ENCODE data around the gene G6PD.
"Not testable (repeated sequence)": the region's sequence is repeated elsewhere in the genome, so short reads cannot be mapped to it uniquely, and the experiment has no call there.

The G6PD gene

DNA sequence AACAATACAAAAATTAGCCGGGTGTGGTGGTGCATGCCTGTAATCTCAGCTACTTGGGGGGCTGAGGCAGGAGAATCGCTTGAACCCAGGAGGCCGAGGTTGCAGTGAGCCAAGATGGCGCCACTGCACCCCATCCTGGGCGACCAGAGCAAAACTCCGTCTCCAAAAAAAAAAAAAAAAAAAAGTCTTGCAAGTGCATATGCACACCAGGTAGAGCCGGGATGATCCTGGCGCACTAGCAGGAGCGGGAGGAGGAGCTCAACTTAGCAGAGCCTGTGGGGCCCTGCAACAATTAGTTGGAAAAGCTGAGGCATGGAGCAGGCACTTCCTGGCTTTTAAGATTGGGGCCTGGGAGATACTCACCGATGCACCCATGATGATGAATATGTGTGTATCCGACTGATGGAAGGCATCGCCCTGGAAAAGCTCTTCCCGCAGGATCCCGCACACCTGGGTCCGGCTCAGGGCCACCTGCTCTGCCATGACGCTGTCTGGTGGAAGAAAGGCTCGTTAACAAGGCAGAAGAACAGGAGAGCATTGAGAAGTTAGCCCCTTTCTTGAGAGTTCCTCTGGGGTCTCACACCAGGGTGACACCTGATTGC, 872 bp downstream of the G6PD start:
- no peak for DNase-seq (ENCODE audit: extremely low read depth in 1 of 2, low read depth in 1 of 2)

DNA sequence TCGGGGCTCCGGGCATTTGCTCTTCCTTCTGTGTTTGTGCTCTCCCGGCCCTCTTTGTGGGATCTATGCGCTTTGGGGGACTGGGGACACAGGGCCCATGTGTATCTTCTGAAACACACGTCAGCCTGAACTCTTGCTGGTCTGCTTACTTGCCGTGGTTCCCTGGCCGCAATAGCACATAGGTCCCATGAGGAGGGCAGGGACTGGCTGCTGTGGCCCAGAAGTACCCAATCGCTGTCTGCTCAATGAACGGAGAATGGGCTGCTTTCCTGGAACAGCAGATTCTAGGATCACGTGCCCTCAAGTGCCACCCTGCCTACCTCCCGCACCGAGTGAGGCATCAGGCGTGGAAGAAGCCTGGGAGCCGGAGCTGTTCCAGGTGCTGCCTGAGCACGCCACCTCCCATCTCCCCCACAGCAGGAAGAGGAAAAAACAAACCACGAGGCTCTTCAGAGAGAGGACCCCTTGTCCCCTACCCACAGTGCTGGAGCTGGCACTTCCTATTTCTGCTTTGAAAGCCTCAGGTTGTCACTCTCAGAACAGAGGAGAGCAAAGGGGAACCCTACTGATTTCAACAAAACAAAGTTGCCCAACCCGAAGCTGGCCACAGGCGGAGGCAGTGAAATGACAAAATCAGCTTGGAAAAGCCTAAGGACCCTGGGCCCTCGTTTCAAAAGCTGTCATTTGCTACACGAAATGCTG, 3.8 kb downstream of the G6PD start:
- peak in 1 of 2 donors; percentile 24 for DNase-seq (ENCODE audit: extremely low read depth in 1 of 2, low read depth in 1 of 2)

DNA sequence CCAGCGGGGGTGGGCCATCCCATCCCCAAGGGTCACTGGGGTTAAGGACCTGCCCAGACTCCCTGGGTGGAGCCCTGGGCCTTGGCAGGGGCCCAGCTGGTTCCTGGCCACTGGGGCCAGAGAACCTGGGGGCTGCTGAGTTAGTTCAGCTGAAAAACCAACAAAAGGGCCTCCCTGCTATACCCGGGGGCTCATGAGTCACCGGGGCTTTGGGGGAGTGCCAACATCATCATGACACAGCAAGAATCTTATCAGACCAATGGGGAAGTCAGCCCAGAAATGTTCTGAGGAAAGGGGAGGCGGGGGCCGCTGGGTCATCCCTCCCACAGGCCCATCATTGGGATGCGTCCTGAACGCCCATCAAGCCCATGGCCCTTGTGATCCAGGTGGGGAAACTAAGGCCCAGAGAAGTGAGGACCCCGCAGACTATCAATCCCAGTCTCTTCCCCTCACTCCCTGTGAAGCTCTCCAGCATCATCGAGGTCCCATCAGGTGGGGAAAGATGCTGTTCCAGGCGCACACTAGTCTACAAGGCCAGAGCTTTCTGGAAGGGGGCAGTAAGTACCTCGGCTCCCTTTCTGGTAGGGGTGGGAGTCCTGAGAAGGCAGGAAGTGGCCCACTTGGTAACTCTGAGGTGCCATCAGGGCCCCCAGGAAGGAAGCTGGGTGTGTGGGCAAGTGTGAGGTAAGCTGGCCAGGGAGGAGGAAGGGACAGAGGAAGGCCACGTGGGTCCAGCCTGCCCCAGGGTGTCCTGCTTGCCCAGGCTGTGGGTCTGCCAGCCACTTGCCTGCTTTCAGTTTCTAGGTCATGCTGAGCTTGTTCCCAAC, 4.5 kb downstream of the G6PD start:
- peak; percentile 24 to 35 for DNase-seq (ENCODE audit: extremely low read depth in 1 of 2, low read depth in 1 of 2)

DNA sequence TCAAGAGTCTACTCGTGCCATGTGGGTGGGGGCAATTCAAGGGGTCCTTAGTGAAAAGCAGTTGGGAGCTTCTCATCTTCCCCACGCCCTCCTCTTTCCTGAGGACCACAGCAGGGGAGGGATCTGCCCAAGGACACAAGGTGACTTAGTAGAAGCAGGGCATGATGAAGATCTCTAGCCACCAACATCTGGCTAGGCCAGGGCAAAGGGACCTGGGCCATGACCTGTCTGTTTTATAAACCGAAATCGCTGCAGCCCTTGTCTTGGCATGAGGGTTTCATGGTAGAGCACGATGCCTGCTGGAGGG, 5.1 kb downstream of the G6PD start:
- DNase-seq (ENCODE audit: extremely low read depth in 1 of 2, low read depth in 1 of 2) = no peak

DNA sequence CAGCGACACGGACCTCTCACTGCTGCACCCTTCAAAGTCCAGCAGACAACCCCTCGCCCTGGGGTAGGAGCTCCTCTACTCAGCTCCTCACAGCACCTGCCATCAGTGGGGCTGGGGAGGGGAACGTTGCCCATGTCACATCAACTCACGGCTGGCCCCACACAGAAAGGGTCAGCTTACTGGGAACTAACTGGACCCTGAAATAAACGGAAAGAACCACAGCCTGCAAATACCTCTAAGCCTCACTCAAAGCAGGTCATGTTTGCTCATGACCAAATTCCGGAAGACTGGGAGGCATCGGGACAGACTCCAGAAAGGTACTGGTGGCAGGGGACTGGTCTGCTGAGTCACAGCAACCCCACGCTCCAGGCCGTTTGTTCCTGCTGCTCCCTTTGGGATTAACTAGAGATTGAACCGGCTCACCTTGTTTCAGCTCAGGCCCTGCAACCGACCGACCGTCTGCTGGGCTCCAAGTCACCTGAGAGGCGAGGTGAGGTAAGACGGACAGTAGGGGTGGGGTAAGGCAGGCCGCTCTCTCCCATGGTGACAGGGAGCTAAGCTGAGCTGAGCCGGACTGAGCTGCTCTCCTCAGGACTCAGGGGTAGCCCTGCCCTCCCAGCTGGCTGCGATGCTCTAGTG, 5.6 kb downstream of the G6PD start:
- DNase-seq (ENCODE audit: extremely low read depth in 1 of 2, low read depth in 1 of 2) = no peak

DNA sequence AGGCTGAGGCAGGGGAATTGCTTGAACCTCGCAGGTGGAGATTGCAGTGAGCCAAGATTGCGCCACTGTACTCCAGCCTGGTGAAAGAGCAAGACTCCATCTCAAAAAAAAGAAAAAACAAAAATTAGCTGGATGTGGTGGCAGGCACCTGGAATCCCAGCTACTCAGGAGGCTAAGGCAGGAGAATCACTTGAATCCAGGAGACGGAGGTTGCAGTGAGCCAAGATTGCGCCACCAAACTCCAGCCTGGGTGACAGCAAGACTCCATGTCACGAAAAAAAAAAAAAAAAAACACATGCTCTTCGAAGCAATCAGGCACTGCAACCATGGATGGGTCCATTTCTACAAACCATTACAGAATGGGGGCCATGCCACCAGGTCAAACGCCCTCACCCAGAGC, 6.3 kb downstream of the G6PD start:
- not testable (repeated sequence) for DNase-seq (ENCODE audit: extremely low read depth in 1 of 2, low read depth in 1 of 2)

DNA sequence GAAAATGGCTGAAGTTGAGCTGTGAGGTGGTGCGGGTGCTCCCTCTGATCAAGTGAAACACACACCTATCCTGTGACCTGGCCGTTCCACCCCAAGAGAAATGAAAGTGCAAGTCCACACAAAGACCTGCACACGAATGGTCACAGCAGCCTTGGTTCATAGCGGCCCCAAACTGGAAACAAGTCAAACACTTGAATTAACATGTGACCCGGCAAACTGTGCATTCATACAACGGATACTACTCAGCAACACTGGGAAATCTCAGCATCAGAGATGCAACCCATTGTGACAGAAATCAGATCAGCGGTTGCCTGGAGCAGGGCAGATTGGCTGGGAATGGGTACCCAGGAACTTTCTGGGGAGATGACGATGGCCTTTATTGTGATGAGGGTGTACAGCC, 7.6 kb downstream of the G6PD start:
- DNase-seq (ENCODE audit: extremely low read depth in 1 of 2, low read depth in 1 of 2) = no peak

DNA sequence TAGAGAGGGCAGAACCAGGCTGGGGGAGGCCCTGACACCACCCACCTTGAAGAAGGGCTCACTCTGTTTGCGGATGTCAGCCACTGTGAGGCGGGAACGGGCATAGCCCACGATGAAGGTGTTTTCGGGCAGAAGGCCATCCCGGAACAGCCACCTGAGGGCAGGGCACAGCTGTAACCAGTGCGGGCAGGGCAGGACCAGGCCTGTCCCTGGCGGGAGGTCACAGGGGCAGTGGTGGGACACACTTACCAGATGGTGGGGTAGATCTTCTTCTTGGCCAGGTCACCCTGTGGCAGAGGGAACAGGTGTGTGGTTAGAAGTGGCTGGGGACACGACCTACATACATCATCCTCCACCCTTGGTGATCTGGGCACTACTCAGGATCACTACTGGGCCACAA, 10.8 kb downstream of the G6PD start:
- no peak for DNase-seq (ENCODE audit: extremely low read depth in 1 of 2, low read depth in 1 of 2)

DNA sequence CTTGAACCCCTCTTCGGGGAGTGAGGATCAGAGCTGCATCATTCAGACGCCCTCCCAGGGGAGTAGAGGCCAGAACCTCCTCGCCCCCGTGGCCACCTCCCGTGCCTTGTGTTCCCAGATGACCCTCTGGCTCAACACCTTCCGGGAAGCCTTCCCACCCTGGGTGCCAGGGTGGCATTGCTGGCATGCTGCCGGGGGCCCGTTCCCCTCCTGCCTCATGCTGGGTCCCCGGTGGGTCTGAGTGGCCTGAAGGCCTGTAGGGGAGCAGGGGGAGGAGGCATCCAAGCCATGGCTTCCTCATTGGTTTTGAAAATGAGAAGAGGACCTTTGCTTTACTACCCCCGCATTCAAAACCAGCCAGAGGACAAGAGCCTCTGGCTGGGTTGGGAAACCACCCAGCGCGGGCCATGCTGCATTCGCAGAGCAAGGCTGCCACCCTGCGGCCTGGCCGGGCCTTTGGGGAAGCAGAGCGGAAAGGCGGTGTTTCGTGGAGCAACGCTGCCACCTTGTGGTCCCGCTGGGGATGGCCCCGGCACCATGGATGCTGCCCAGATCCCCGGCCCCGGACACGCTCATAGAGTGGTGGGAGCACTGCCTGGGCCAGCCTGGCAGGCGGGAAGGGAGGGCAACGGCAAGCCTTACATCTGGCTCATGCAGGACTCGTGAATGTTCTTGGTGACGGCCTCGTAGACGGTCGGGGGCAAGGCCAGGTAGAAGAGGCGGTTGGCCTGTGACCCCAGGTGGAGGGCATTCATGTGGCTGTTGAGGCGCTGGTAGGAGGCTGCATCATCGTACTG, 11.9 kb downstream of the G6PD start:
- peak; percentile 77 for DNase-seq (ENCODE audit: extremely low read depth in 1 of 2, low read depth in 1 of 2)

DNA sequence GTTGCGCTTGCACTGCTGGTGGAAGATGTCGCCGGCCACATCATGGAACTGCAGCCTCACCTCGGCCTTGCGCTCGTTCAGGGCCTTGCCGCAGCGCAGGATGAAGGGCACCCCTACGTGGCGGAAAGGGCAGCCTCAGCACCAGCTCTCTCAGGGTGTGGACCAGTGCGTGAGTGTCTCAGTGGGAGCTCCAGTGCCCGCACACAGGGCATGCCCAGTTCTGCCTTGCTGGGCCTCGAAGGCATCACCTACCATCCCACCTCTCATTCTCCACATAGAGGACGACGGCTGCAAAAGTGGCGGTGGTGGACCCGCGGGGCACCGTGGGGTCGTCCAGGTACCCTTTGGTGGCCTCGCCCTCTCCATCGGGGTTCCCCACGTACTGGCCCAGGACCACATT, 14.0 kb downstream of the G6PD start:
- no peak for DNase-seq (ENCODE audit: extremely low read depth in 1 of 2, low read depth in 1 of 2)

DNA sequence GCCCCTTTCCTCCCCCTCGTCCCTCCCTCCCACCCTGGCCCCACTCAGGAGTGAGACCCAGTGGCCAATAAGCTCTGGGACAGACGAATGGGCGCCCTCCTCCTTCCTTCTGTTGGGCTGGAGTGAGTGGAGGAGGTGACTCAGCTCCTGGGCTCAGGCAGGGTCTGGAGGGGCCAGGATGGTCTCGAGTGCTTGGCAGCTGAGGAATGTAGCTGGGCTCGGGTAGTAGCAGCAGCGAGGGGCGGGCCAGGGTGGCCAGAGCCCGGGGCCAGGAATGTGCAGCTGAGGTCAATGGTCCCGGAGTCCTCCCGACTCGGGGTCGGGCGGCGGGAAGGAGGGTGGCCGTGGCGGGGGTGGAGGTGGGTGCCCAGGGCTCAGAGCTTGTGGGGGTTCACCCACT, 15.0 kb downstream of the G6PD start:
- no peak for DNase-seq (ENCODE audit: extremely low read depth in 1 of 2, low read depth in 1 of 2)

DNA sequence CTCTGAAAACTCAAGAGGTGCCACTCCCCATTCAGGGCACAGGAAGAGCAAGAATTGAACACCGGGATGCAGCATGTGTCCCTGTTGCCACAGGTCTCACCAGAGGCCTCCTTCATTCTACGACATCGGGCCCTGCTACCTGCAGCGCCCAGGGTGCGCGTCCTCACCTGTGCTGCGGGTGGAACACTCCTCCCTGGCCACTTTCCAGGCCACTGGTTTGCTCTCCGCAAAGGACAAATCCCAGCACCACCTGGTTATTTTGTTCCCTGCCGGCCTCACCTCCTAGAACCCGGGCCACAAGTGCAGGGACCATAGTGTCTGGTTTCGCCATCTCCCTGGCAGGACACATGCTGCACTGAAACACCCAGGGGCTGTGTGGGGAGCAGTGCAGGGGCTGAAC, 16.4 kb downstream of the G6PD start:
- DNase-seq (ENCODE audit: extremely low read depth in 1 of 2, low read depth in 1 of 2) = no peak

DNA sequence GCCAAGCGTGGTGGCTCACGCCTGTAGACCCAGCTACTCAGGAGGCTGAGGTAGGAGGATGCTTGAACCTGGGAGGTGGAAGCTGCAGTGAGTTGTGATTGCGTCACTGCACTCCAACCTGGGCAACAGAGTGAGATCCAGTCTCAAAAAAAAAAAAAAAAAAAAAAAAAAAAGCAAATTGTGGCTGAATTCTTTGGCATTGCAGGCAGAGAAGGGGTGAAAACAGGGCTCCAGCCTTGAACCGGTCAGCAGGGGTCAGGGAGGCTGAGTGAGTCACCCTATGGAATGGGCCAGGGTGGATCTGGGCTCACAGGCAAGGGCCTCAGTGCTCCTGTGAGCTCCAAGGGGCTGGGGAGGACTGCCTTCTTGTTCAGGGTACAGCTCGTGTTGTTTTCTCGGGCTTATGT, 17.4 kb downstream of the G6PD start:
- DNase-seq (ENCODE audit: extremely low read depth in 1 of 2, low read depth in 1 of 2) = no peak

DNA sequence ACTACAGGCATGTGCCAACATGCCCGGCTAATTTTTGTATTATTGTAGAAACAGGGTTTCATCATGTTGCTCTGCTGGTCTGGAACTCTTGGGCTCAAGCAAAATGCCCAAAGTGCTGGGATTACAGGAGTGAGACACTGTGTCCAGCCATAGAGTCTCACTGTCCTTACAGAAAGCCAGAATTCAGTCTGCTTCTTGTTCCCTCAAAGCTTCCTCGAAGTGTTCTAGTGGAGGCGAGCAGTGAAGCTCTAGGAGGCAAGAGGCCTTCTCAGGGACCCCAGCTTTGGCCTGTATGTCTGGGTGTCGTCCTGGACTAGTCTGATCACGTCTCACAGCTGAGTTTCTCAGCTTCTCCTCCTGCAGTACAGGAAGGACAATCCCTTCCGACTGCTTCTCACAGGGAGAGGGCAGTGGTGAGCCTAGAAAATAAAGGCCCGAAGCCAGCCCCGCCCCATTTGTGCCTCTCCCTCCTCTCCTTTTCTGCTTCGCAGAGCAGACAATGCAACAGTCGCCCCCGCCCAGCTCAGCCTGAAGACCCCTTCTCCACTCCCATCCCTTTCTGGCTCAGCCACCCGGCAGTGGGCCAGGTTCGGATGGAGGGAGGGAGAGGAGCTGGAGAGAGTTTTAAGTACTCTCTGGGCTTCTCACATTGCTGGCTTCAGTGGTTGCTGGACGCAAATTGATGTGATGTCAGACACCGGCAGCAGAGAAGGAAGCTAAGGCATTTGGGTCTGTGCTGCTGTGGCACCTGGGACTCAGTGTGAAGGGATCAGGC, 19.6 kb downstream of the G6PD start:
- peak in 1 of 2 donors; percentile 43 for DNase-seq (ENCODE audit: extremely low read depth in 1 of 2, low read depth in 1 of 2)

DNA sequence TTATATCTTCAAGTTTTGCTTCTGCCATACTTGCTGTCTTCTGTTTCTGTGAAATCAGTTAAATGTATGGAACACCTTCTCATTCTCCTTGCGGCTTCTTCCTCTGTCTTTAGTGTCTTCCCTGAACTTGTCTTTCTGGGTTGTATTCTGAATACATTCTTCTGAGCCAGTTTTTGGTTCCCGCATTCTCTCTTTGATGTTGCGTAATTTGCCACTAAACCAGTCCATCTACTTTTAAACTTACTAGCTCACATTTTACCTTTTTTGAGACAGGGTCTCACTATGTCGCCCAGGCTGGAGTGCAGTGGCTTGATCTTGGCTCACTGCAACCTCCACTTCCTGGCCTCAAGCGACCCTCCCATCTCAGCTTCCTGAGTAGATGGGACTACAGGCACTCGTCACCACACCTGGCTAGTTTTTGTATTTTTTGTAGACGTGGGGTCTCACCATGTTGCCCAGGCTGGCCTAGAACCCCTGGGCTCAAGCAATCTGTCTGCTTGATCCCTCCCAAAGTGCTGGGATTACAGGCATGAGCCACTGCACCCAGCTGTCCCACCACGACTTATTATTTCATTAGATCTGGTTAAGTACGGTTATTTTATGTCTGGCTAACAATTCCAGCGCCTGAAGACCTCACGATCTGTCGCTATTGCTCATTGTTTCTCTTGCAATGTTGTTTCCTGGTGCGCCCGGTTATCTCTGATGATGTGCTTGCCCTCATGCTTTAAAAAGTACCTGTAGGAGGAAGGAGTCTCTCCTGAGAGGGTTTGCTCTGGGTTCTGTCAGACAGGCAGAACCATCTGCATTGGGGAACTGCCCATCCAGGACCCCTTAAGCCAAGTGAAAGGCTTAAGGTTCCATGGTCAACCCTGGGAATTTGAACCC, 20.8 kb downstream of the G6PD start:
- DNase-seq (ENCODE audit: extremely low read depth in 1 of 2, low read depth in 1 of 2) = no peak

DNA sequence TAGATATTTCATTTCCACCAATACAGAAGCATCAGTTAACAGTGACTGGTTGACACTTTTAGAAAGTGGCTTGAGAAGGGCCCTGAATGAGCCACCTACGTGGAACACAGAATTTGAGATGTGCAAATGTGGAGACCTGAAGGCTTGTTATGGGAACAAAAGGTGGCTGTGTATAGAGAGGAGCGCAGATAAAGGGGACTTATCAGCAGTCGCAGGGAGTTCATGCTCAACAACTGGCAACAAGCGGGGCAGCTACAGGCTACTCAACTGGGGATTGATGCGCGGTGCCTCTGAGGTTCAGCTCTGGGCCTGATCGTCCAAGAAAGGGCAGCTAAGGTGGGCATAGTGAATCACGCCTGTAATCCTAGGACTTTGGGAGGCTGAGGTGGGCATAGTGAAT, 27.3 kb downstream of the G6PD start:
- DNase-seq (ENCODE audit: extremely low read depth in 1 of 2, low read depth in 1 of 2) = no peak

DNA sequence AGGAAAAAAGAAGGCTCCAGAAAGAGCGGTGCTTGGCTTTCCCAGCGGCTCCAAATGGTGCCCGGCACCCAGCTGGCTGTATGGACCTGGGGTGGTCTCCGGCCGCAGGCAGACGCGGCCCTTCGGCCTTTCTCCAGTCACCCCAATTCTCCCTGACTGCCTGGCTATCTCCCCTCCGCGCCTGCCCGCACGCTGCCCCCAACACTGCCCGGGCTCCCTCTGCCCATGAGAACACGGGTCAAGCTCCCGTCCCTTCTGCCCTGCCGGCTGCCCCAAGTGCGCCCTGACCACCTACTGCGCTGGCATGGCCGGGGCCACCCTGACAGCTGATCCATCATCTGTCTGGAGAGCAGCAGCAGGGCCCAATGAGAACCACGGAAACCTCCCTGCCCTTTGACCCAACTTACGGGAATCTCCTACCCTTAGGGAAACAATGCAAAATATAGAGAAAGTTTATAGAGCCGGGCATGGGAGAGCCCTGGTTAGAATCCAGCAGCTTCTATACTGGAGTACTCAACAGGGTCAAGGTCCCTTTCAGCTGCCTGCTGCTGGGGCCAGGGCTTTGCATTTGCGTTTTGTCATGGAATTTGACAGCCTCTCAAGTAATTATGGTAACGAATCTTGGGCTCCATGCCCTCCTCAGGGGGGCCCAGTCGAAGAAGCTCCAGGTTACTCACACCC, 29.4 kb downstream of the G6PD start:
- no peak for DNase-seq (ENCODE audit: extremely low read depth in 1 of 2, low read depth in 1 of 2)

DNA sequence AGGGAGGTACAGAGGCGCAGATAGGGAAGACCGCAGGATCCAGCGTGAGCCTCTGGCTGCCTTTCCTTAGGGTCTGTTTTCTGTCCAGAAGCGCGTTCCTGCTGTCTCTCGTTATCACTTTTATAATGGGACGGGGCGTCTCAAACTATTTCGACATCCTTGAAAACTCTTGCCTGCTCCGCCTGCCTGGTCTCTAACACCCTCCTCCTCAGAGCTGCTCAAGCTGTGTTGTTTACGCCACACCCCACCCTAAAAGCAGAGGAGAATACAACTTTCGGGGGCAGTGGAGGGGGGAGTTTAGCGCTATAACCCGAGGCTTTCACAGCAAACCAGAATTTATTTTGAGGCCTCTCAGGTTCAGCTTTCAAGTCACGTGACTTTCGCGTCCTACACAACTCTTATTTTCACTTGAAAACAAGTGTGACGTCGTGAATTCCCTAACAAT, 30.0 kb downstream of the G6PD start:
- DNase-seq (ENCODE audit: extremely low read depth in 1 of 2, low read depth in 1 of 2) = no peak
